Mucosa of descending colon (tissue), 3 donors: Measurements from ENCODE around the gene COPRS. TPM values are rescaled to one million over a fixed set of nuclear protein-coding genes. Genes with fewer than 3 reads are reported as not detected.
"Not testable (repeated sequence)": the region's sequence is repeated elsewhere in the genome, so short reads cannot be mapped to it uniquely, and the experiment has no call there.

Source experiments
- ATAC-seq: fragments of 200-7000 bp; cut with Tn5 transposase; one replicate; pipeline ENCODE4 v1.9.1; 2020; ENCODE audit warnings: mild to moderate bottlenecking, moderate library complexity
- DNase-seq, 3 donors: peaks; one replicate each; pipeline ENCODE4 v3.0.0-alpha.2; 2020
- H3K36me3 ChIP-seq: fragments of 200-600 bp; one replicate; pipeline ENCODE4 v1.8.0; 2021; ENCODE audit warnings: low read depth, mild to moderate bottlenecking
- H3K4me1 ChIP-seq: fragments of 200-600 bp; one replicate; pipeline ENCODE4 v1.8.0; 2021; ENCODE audit warnings: low read depth, mild to moderate bottlenecking
- H3K4me3 ChIP-seq: fragments of 200-600 bp; one replicate; pipeline ENCODE4 v1.8.0; 2021; ENCODE audit warnings: mild to moderate bottlenecking
- H3K9me3 ChIP-seq: fragments of 200-600 bp; one replicate; pipeline ENCODE4 v1.8.0; 2021; ENCODE audit warnings: mild to moderate bottlenecking
- intact Hi-C, 2 donors: fragments of 100-400 bp; cut with DNase I in 1 of 2; cut with micrococcal nuclease in 1 of 2; formaldehyde crosslinking; loops; one replicate each; pipeline versions ENCODE4 v1.11.0 to v1.11.1; 2022; cut with DNase I, micrococcal nuclease
- total RNA-seq, 3 donors: library from RNA; stranded (reverse); fragmentation: NEBNext Ultra II Directional in 2 of 3; extraction: Animal tissue kit (Norgen Biotek cat#: 25700) in 2 of 3; gene quantifications; one replicate each; pipeline versions ENCODE4 v1.2.1 to v1.2.4, GENCODE V29; 2021 to 2023
- TF ChIP-seq, protein P1 (sequence below): fragments of 200-600 bp; IDR thresholded peaks from one replicate; pipeline ENCODE4 v1.8.0; 2022; ENCODE audit warnings: antibody characterized with exemption, mild to moderate bottlenecking
- donor health status: DM: no; HTN: no; CAD: no; lungs with moderate emphysema.
- donor health status: DM: no; HTN: no; CAD: no.
- donor health status: DM: no; HTN: yes; CAD: no.

COPRS gene
- total RNA-seq, 3 donors from 2014 or later, result 13.5 to 63.9 (median 20.7) TPM

DNA sequence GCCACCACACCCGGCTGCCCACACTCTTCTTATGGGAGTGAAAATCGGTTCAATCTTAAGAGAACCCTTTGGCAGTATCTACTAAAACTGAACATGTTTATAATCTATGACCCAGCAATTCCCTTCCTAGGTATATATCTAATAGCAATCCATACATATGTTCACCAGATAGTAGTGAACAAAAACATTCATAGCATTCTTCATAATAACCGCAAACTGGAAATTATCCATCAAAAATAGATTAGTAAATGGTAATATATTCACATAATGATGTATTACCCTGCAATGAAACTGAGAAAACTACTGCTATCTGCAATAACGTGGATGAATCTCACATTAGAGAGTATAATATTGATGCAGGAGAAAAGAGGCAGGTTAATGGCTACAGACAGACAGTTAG, 23.1 kb downstream of the COPRS start:
- DNase-seq (no peak), ATAC-seq (no peak)
- TF ChIP-seq, protein P1, sequence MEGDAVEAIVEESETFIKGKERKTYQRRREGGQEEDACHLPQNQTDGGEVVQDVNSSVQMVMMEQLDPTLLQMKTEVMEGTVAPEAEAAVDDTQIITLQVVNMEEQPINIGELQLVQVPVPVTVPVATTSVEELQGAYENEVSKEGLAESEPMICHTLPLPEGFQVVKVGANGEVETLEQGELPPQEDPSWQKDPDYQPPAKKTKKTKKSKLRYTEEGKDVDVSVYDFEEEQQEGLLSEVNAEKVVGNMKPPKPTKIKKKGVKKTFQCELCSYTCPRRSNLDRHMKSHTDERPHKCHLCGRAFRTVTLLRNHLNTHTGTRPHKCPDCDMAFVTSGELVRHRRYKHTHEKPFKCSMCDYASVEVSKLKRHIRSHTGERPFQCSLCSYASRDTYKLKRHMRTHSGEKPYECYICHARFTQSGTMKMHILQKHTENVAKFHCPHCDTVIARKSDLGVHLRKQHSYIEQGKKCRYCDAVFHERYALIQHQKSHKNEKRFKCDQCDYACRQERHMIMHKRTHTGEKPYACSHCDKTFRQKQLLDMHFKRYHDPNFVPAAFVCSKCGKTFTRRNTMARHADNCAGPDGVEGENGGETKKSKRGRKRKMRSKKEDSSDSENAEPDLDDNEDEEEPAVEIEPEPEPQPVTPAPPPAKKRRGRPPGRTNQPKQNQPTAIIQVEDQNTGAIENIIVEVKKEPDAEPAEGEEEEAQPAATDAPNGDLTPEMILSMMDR, result no peak
- Histone ChIP-seq H3K4me1 (no peaks in the 10 kb centered on the region), H3K36me3 (no peaks in the 10 kb centered on the region), H3K4me3 (no peak overlapping the region), H3K9me3 (no peaks in the 10 kb centered on the region)
- intact Hi-C loops, result no loop called here

DNA sequence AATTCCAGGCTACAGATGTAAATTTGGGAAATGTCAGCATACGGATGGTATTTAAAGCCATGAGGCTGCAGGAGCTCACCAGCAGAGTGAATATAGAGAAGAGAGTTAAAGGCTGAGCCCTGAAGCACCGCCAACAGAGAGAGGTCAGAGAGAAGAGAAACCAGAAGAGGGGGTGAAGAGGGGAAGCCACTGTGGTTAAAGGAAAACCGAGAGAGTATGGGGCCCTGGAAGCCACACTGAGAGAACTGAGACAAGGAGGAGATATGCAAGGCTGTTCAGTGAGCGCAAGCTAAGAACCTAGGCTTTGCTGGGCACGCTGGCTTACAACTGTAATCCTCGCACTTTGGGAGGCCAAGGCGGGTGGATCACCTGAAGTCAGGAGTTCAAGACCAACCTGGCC, 24.6 kb downstream of the COPRS start:
- no peak overlapping the region for H3K4me3 ChIP-seq
- intact Hi-C loops, result no loop called here
- H3K4me1 ChIP-seq, result no peaks in the 10 kb centered on the region
- DNase-seq, result no peak
- ATAC-seq, result peak; percentile 36
- H3K36me3 ChIP-seq, result no peaks in the 10 kb centered on the region
- TF ChIP-seq, protein P1, result no peak
- H3K9me3 ChIP-seq, result no peaks in the 10 kb centered on the region

GRCh38 chr17:31832746-31833145, 26.3 kb downstream of the COPRS start:
- H3K4me3 ChIP-seq, result no peak overlapping the region
- intact Hi-C loops, result no loop called here

DNA sequence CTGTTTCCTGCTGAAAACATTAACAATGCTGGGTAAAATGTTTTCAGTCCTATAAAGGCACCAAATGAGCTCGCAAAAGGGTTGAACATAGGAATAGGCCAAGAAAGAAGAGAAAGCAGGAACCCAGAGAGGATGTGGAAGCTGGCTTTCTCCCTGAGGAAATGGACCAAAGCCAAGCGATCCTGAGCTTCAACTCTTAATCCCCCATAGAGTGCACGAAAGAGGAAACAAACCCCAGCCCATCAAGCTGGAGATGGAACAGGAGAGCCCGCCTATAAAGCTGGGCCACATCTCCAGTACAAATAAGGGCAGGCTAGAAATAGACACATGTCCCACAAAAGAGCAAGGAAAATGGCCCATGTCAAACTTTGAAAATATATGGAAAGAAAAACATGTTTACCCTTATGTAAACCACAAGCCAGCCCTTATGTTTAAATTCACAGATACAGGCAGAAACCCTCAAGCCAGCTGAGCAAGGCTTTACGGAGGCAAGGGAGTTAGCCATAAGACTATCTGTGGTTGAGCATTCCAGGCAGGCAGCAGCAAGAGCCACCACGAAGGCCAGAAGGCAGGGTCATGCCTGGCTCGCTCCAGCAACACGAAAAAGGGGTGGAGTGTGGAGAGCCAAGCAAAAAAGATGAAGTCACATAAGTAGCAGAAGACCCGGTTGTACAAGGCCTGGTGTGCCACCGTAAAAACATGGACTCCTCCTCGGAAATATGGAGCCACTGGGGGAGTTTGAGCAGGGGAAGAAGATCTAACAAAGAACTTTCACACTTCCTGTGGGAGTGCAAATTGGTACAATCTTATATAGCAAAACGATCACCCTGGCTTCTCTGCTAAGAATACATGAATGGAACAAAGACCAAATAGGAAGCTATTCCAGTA, 27.8 kb downstream of the COPRS start:
- Histone ChIP-seq H3K4me1 (no peaks in the 10 kb centered on the region), H3K4me3 (no peak overlapping the region), H3K36me3 (no peaks in the 10 kb centered on the region), H3K9me3 (no peaks in the 10 kb centered on the region)
- intact Hi-C loops, result no loop called here
- DNase-seq (no peak), ATAC-seq (no peak)
- TF ChIP-seq, protein P1, result no peak

More at GRCh38 chr17:31832746-31833145, 26.3 kb downstream of the COPRS start:
- no peak for ATAC-seq
- Histone ChIP-seq H3K36me3 (no peaks in the 10 kb centered on the region), H3K9me3 (no peaks in the 10 kb centered on the region), H3K4me1 (no peaks in the 10 kb centered on the region)
- no peak for DNase-seq
- TF ChIP-seq, protein P1, result no peak

- no peaks in the 10 kb centered on the region for H3K4me1 ChIP-seq
- TF ChIP-seq, protein P1, result no peak
- H3K9me3 ChIP-seq, result no peaks in the 10 kb centered on the region
- DNase-seq, result no peak
- intact Hi-C loops, result no loop called here
- no peaks in the 10 kb centered on the region for H3K36me3 ChIP-seq
- no peak for ATAC-seq
- no peak overlapping the region for H3K4me3 ChIP-seq
These were observed 29.4 kb downstream of the COPRS start for GRCh38 chr17:31829649-31830048.

- H3K36me3 ChIP-seq, H3K4me3 ChIP-seq, intact Hi-C loops, ATAC-seq, H3K4me1 ChIP-seq, H3K9me3 ChIP-seq, DNase-seq: not testable (repeated sequence)
These were observed 30.1 kb downstream of the COPRS start for GRCh38 chr17:31828955-31829354.
